Hepatocyte (in vitro differentiated cells): Measurements from ENCODE around the gene FANCL. TPM values are rescaled to one million over a fixed set of nuclear protein-coding genes. Genes with fewer than 3 reads are reported as not detected.

Experiments
- DNase-seq: peaks from one replicate; pipeline ENCODE4 v3.0.0-alpha.2; 2016; ENCODE audit warnings: low spot score
- H2AFZ ChIP-seq: fragments of 200-600 bp; sonication (generic); 2 replicates; pipeline ENCODE4 v1.6.0; 2016; ENCODE audit warnings: antibody characterized with exemption, mild to moderate bottlenecking
- H3K27ac ChIP-seq: fragments of 200-600 bp; sonication (generic); 2 replicates; pipeline ENCODE4 v1.5.1; 2016; ENCODE audit warnings: mild to moderate bottlenecking
- H3K27me3 ChIP-seq: fragments of 200-600 bp; sonication (generic); 2 replicates; pipeline ENCODE4 v1.6.1; 2016
- H3K36me3 ChIP-seq: fragments of 200-600 bp; sonication (generic); replicated peaks from 2 replicates; pipeline ENCODE4 v1.5.1; 2016; ENCODE audit warnings: low read depth; ENCODE audit not compliant: insufficient read depth
- H3K4me1 ChIP-seq: fragments of 200-600 bp; sonication (generic); 2 replicates; pipeline ENCODE4 v1.5.1; 2016; ENCODE audit warnings: mild to moderate bottlenecking, moderate library complexity; ENCODE audit not compliant: insufficient read depth
- H3K4me2 ChIP-seq: fragments of 200-600 bp; sonication (generic); 2 replicates; pipeline ENCODE4 v1.6.0; 2016
- H3K4me3 ChIP-seq: fragments of 200-600 bp; sonication (generic); 2 replicates; pipeline ENCODE4 v1.5.1; 2016; ENCODE audit warnings: mild to moderate bottlenecking
- H3K79me2 ChIP-seq: fragments of 200-600 bp; sonication (generic); 2 replicates; pipeline ENCODE4 v1.6.0; 2017; ENCODE audit warnings: mild to moderate bottlenecking
- H3K9me2 ChIP-seq: fragments of 200-600 bp; sonication (generic); replicated peaks from 2 replicates; pipeline ENCODE4 v1.6.0; 2017; ENCODE audit warnings: mild to moderate bottlenecking; ENCODE audit not compliant: insufficient read depth
- H3K9me3 ChIP-seq: fragments of 200-600 bp; sonication (generic); 2 replicates; pipeline ENCODE4 v1.5.1; 2016; ENCODE audit warnings: low read depth, mild to moderate bottlenecking
- H4K20me1 ChIP-seq: fragments of 200-600 bp; sonication (generic); 2 replicates; pipeline ENCODE4 v1.6.0; 2016; ENCODE audit warnings: mild to moderate bottlenecking; ENCODE audit not compliant: insufficient read depth, poor library complexity, severe bottlenecking
- EZH2 ChIP-seq: fragments of 200-600 bp; sonication (generic); IDR thresholded peaks from 2 replicates; pipeline ENCODE4 v1.6.1; 2016; ENCODE audit warnings: antibody characterized with exemption, mild to moderate bottlenecking, borderline replicate concordance
- EZH2phosphoT487 ChIP-seq: fragments of 200-600 bp; sonication (generic); IDR thresholded peaks from one replicate; pipeline ENCODE4 v1.6.1; 2018; ENCODE audit warnings: antibody characterized with exemption, mild to moderate bottlenecking, low read depth, moderate library complexity; ENCODE audit not compliant: unreplicated experiment, severe bottlenecking
- WGBS: methylation state at CpG from one replicate; pipeline ENCODE4 v1.1.6; 2016; ENCODE audit warnings: low lambda C conversion rate; ENCODE audit errors: missing lambda C conversion rate; 5-methylcytosine and 5-hydroxymethylcytosine counted together
- polyA plus RNA-seq: library from polyadenylated mRNA; unstranded; fragments of >200 nt; fragmentation: Nextera tagmentation; extraction: Ambion mirVana; gene quantifications from 2 replicates; pipeline ENCODE4 v1.2.1, GENCODE V29; 2016
- total RNA-seq: library from RNA; depleted of rRNA; stranded (reverse); fragments of >200 nt; gene quantifications from 2 replicates; pipeline ENCODE4 v1.2.3, GENCODE V29; 2014
- TF ChIP-seq, protein P1 (sequence below): fragments of 200-600 bp; sonication (generic); IDR thresholded peaks from 2 replicates; pipeline ENCODE4 v1.5.1; 2016; ENCODE audit warnings: antibody characterized with exemption, mild to moderate bottlenecking; ENCODE audit not compliant: poor library complexity

Gene FANCL
- total and polyA plus RNA-seq, 2 experiments from 2014 or later: 20.8 to 32.7 TPM

DNA sequence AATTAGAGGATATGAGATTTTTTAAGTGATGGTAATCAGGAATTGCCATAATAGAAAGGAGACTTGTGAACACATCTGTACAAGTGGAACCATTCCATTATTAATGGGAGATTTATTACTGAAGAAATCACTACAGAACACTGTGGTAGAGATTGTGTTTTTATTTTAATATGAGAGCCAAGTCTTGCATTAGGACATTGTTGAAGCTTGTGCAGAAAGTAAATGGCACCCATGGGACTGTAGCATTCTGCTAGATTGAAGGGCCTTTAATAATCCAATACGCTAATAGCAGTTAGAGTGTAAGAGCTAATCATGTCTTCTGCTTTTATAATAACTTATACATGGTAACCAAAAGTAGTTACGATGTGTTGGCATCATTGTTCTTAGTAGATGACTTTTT is 110.9 kb downstream of the FANCL start:
- WGBS: 77% methylated on average over 2 of the region's 2 CpGs

DNA sequence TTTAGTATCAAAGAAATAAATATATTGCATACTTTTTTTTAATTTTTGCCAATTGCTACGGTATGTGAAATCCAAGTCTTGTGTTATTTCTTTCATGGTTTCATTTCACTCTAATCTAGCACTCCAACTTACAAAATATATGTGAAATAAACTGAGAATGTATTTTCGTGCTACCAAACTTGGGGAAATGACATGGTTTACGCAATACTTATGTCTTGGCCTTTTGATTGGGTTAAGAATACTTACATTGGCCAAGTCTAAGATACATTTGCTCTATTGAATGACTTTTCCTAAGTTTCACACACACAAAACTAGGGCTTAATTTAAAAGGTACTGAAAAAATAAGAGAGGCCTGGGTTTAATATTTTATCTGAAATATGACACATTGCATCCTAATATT is 114.0 kb downstream of the FANCL start:
- TF ChIP-seq EZH2: no peak
- TF ChIP-seq, protein P1, sequence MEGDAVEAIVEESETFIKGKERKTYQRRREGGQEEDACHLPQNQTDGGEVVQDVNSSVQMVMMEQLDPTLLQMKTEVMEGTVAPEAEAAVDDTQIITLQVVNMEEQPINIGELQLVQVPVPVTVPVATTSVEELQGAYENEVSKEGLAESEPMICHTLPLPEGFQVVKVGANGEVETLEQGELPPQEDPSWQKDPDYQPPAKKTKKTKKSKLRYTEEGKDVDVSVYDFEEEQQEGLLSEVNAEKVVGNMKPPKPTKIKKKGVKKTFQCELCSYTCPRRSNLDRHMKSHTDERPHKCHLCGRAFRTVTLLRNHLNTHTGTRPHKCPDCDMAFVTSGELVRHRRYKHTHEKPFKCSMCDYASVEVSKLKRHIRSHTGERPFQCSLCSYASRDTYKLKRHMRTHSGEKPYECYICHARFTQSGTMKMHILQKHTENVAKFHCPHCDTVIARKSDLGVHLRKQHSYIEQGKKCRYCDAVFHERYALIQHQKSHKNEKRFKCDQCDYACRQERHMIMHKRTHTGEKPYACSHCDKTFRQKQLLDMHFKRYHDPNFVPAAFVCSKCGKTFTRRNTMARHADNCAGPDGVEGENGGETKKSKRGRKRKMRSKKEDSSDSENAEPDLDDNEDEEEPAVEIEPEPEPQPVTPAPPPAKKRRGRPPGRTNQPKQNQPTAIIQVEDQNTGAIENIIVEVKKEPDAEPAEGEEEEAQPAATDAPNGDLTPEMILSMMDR: no peak
- no peak for TF ChIP-seq EZH2phosphoT487
- no peak overlapping the region for H3K4me3 ChIP-seq
- H3K79me2 ChIP-seq: no peaks in the 10 kb centered on the region
- no peaks in the 10 kb centered on the region for H3K4me1 ChIP-seq
- WGBS: 93% methylated on average over 3 of the region's 3 CpGs
- no peak overlapping the region for H3K4me2 ChIP-seq
- no peaks in the 10 kb centered on the region for H3K9me3 ChIP-seq
- no peak overlapping the region for H3K27ac ChIP-seq
- H3K9me2 ChIP-seq: no peaks in the 10 kb centered on the region
- no peaks in the 10 kb centered on the region for H4K20me1 ChIP-seq
- no peak for DNase-seq
- no peaks in the 10 kb centered on the region for H3K36me3 ChIP-seq
- no peaks in the 10 kb centered on the region for H3K27me3 ChIP-seq
- no peak overlapping the region for H2AFZ ChIP-seq

More for the DNA sequence above, 110.9 kb downstream of the FANCL start:
- Histone ChIP-seq H3K79me2 (no peaks in the 10 kb centered on the region), H3K9me3 (no peaks in the 10 kb centered on the region), H3K36me3 (no peaks in the 10 kb centered on the region), H3K4me2 (no peak overlapping the region), H3K4me1 (no peaks in the 10 kb centered on the region), H2AFZ (no peak overlapping the region), H3K27me3 (no peaks in the 10 kb centered on the region), H4K20me1 (no peaks in the 10 kb centered on the region), H3K9me2 (no peaks in the 10 kb centered on the region), H3K4me3 (no peak overlapping the region), H3K27ac (no peak overlapping the region)
- DNase-seq: no peak
- TF ChIP-seq, protein P1: no peak
- TF ChIP-seq EZH2phosphoT487: no peak
- TF ChIP-seq EZH2: no peak

DNA sequence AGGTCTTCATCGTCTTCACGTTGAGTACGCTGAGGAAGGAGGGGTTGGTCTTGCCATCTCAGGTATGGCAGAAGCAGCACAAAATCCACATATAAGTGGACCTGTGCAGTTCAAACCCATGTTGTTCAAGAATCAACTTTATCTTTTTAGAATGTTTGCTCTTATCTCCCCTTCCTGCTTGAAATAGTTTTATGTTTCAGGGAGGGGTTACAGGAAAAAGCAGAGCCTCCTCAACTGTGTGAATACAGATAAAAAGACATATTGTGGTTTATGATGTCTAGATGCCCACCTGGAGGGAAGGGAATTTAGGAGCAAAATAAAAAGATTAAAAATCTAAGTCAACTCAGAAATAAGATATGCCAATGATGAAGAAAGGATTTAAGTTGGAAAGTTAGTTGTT is 118.6 kb downstream of the FANCL start:
- no peak for DNase-seq
- TF ChIP-seq EZH2phosphoT487: no peak
- TF ChIP-seq EZH2: no peak
- TF ChIP-seq, protein P1: no peak
- H3K4me2 ChIP-seq: no peak overlapping the region
- no peak overlapping the region for H3K4me3 ChIP-seq
- H3K27me3 ChIP-seq: no peaks in the 10 kb centered on the region
- no peaks in the 10 kb centered on the region for H3K79me2 ChIP-seq
- no peaks in the 10 kb centered on the region for H3K36me3 ChIP-seq
- no peaks in the 10 kb centered on the region for H3K9me2 ChIP-seq
- 97% methylated on average over 3 of the region's 3 CpGs for WGBS
- no peaks in the 10 kb centered on the region for H3K9me3 ChIP-seq
- H4K20me1 ChIP-seq: no peaks in the 10 kb centered on the region
- H3K4me1 ChIP-seq: no peaks in the 10 kb centered on the region
- H2AFZ ChIP-seq: no peak overlapping the region
- no peak overlapping the region for H3K27ac ChIP-seq

DNA sequence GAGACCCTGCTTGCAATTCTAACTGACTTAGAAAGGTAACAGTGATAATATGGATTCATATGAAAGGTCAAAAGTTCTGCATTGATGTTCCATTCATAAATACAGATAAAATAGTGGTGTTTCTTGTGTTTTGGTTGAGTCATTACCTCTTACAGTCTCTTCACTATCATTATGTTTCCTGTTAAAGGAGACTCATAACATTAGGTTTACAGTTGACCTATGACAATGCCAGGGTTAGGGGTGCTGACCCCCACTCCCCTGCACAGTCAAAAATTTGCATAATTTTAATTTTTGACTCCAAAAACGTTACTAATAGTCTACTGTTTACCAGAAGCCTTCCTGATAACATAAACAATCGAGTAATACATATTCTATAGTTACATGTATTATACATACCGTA is 119.1 kb downstream of the FANCL start:
- no peak overlapping the region for H3K4me3 ChIP-seq
- no peaks in the 10 kb centered on the region for H3K36me3 ChIP-seq
- H4K20me1 ChIP-seq: no peaks in the 10 kb centered on the region
- no peaks in the 10 kb centered on the region for H3K9me2 ChIP-seq
- TF ChIP-seq, protein P1: no peak
- TF ChIP-seq EZH2phosphoT487 (no peak), EZH2 (no peak)
- H3K79me2 ChIP-seq: no peaks in the 10 kb centered on the region
- no peak overlapping the region for H3K27ac ChIP-seq
- no peaks in the 10 kb centered on the region for H3K27me3 ChIP-seq
- H3K4me1 ChIP-seq: no peaks in the 10 kb centered on the region
- WGBS: 83% methylated on average over 3 of the region's 3 CpGs
- DNase-seq: no peak
- H2AFZ ChIP-seq: no peak overlapping the region
- no peaks in the 10 kb centered on the region for H3K9me3 ChIP-seq
- no peak overlapping the region for H3K4me2 ChIP-seq
